Left renal pelvis (tissue), 4 donors: ENCODE results near the gene CREB3L2. TPM values are rescaled to one million over a fixed set of nuclear protein-coding genes. Genes with fewer than 3 reads are reported as not detected.
"Not testable (repeated sequence)": the region's sequence is repeated elsewhere in the genome, so short reads cannot be mapped to it uniquely, and the experiment has no call there.

Experiments
- DNase-seq, 4 donors: peaks; one replicate each; pipeline ENCODE4 v3.0.0-alpha.2; 2013; ENCODE audit warnings: low read depth in 4 of 4, low spot score in 3 of 4
- polyA plus RNA-seq, 4 donors: library from polyadenylated mRNA; unstranded; fragments of 120-200 nt; gene quantifications; one replicate each; pipeline ENCODE4 v1.2.1, GENCODE V29; 2013; ENCODE audit not compliant: insufficient read length in 4 of 4

Gene CREB3L2
- polyA plus RNA-seq, 4 donors, result 48.0 to 69.0 (median 57.7) TPM

DNA sequence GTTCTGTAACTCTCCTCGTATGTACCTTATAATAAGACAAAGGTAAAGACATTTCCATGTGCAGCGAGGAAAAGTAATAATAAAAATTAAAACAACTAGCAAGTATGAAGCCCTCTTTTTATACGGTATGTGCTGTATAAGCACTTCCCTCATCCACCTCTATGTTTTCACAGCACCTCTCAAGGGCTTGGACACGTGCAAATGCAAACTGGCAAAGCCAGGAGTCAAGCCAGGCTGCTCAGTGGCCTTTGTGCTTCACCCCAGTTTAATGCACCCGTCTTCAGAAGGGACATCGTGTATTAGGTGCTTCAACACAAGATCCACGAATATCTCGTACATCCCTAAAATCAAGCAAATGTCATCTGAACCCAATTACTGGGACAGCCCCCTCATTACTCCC lies 153.8 kb downstream of the CREB3L2 start:
- DNase-seq, result no peak

GRCh38 chr7:137847568-137848050 lies 154.3 kb downstream of the CREB3L2 start:
- DNase-seq, result no peak

- DNase-seq, result no peak
These were observed 154.9 kb downstream of the CREB3L2 start, which contains the start of gene DGKI for GRCh38 chr7:137846827-137847567. TSS of gene DGKI (minus strand) at chr7:137846974.

GRCh38 chr7:137846549-137846826 lies 155.4 kb downstream of the CREB3L2 start:
- DNase-seq, result no peak

GRCh38 chr7:137844677-137845425 lies 157.0 kb downstream of the CREB3L2 start:
- no peak for DNase-seq

DNA sequence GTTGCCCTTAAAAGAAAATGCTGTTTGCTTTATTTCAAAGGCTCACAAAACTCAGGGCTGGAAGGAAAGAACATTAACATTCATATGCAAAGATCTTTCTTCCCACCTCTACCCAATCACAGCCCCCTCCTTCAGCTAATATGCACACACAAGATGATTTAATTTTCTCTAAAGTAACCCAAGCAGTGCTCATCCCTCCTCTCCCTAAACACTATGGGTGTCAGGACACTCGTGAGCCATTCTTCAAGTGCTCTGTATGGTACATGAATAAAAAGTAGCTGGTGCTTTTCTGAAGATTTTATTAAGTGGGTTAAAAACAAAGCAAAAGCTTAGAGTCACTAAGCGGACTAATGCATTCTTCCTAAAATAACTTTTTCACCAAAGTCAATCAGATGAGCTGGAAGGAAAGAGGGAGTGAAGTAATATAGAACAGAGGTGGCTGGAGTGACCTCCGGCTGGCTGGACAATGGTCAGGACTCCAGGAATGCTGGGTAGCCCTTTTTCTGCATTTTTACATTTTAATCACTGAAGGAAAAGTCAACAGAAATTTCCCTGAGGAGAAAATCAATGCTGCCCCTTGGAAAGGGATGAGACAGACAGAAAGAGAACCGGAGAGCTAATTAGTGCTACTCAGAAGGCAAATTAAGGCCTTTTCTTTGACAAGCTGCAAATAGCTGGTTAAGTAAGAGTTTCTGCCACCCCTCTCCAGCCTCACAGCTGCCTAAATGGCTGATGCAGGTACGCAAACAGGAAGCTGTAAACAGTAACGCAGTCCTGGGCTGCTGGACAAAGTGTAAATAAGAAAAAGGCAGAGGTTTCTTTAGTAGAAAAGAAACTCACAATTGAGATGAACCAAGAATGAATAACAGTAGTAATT lies 161.7 kb downstream of the CREB3L2 start:
- DNase-seq, result no peak

DNA sequence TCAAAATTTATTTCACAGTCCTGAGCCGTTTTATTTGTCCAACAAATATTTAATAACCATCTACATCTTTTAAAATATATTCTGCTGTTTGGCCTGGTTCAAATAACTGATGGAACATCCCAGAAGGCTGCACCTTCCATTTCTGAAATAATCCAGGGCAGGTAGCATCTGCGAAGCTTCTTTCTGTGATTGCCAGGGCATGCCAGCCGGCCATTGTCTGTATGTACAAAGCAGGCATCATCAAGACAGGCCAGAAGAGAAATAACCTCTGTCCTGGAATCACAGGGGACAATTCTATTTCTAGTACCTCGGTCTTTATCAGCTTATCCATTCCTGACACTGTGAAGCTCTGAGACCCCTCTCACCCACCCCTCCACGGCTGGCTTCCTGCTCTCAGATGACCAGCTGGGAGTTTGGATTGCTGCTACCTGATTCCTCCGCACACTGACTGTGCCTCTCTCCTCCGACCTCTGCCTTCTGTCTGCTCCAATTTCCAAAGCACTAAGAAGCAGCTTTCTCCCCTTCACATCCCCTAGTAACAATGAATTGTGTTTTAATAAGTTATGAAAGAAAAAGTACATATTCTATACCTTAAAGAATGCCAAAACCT lies 163.1 kb downstream of the CREB3L2 start:
- no peak for DNase-seq

DNA sequence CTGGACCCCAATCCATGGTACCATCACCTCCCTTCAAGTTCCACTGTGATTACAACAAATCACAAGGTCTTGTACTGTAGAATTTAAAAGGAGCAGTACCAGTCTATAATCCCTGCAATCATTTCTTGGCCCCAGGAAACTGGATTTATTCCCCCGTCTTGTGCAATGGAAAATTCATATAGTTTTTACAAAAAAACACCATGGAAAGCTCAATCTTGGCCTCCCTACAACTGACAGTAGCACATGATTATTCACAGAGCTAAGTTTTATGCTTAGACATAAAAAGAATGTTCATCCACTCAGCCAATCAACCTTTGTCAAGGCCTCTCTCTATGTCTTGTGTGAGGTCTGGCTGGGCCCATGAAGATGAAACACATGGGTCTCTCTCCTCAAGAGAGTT lies 165.3 kb downstream of the CREB3L2 start:
- no peak for DNase-seq

GRCh38 chr7:137836113-137836509 lies 165.8 kb downstream of the CREB3L2 start:
- DNase-seq, result no peak

DNA sequence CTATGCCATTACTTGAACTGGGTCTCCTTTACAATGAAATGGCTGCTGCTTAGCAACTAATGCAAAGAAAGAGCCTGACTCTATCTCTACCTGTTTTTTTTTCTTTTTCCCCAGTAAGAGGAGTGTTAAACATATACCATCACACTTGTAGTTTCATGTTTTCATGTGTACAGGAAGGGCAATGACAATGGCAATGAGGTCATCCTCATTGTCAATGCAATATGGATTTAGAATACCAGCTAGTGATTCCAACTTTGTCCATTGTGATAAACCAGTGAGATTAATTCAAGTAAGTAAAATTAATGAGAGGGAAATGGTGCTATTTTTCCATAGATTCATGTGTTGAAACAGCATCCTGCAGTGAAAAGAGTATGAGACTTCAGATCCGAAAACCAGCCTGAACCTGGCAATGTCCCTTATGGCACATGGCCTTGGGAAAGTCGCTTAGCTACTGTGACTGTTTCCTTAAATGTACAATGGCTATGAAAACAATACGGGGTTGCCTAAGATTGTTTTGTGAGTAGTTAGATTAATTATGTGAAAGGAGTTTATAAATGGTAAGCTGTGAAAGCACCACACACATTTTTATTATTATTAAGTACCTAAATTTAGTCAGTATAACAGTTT lies 166.3 kb downstream of the CREB3L2 start:
- no peak for DNase-seq

DNA sequence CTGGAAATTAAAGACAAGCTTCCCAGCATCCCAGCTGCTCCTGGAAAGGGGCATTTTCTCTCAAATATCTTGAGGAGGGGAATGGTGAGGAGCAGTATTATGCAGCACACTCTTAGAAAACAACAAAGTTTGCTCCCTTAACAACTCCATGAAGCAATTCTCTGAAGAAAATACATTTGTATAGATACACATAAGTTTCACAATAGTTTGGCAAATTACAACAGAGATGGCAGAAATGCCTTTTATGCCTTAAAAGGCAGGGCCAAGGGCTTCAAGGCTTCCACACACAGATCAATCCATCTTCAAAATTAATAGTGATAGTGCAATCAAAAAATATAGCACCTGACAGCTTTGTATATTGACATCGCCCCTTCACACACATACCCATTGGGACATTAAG lies 167.3 kb downstream of the CREB3L2 start:
- no peak for DNase-seq

GRCh38 chr7:137832990-137833389 lies 168.9 kb downstream of the CREB3L2 start:
- DNase-seq, result not testable (repeated sequence)

- DNase-seq, result no peak
These were observed 169.5 kb downstream of the CREB3L2 start for GRCh38 chr7:137832382-137832781.

DNA sequence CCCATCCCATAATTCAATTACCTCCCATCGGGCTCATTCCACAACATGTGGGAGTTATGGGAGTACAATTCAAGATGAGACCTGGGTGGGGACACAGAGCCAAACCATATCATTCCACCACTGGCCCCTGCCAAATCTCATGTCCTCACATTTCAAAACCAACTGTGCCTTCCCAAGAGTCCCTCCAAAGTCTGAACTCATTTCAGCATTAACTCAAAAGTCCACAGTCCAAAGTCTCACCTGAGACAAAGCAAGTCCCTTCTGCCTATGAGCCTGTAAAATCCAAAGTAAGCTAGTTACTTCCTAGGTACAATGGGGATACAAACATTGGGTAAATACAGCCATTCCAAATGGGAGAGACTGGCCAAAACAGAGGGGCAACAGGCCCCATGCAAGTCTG lies 170.3 kb downstream of the CREB3L2 start:
- not testable (repeated sequence) for DNase-seq

GRCh38 chr7:137829337-137829992 lies 172.4 kb downstream of the CREB3L2 start:
- no peak for DNase-seq

GRCh38 chr7:137828456-137828855 lies 173.4 kb downstream of the CREB3L2 start:
- no peak for DNase-seq

DNA sequence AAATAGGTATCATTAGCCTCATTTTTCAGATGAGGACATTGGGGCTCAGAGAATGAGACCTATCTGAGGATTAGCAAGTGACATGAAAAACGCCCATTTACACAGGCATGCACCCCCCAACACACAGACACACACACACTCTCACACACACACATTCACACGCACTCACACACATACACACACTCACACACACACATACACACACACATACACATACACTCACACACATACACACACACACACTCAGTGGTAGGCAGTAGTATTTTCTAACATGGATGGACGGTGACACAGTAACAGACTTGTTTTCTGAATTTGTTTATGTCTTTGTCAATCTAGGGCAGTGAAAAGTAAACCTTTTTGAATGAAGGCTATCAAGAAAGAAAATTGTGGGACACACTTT lies 176.4 kb downstream of the CREB3L2 start:
- DNase-seq, result no peak
